Fibroblast of lung (primary cell): ENCODE results near the gene KLF15.

Source experiments
- EZH2 ChIP-seq: IDR thresholded peaks from 2 replicates; pipeline ENCODE4 v1.5.1; 2012; ENCODE audit warnings: low read length, control low read depth, mild to moderate bottlenecking; ENCODE audit errors: missing control alignments
- TF ChIP-seq, protein P1 (sequence below), 2 donors: IDR thresholded peaks in 1 of 2; conservative IDR thresholded peaks in 1 of 2; 1 replicate in 1 of 2; 2 replicates in 1 of 2; pipeline ENCODE4 v1.5.1; 2011 to 2012; ENCODE audit warnings: low read length in 2 of 2, control low read depth in 1 of 2, inconsistent platforms in 1 of 2, low read depth in 1 of 2, mild to moderate bottlenecking in 1 of 2

DNA sequence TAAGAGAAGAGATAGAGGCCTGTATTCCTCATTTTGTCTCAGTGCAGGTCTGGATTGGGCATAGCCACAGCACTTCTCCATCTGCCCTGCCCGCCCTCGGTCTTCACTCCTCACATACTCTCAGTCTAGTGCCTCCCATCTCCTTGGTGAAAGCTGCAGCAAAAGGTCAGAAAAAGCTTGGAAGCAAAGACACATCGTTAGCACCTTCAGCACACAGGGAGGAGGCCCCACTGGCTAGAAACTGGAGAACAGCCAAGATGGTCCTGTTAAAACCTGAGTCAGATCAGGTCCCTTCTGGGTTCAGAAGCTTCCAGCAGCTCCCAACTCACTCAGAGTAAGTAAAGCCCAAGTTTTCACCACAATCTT is 1.6 kb upstream of the KLF15 start:
- TF ChIP-seq, protein P1, sequence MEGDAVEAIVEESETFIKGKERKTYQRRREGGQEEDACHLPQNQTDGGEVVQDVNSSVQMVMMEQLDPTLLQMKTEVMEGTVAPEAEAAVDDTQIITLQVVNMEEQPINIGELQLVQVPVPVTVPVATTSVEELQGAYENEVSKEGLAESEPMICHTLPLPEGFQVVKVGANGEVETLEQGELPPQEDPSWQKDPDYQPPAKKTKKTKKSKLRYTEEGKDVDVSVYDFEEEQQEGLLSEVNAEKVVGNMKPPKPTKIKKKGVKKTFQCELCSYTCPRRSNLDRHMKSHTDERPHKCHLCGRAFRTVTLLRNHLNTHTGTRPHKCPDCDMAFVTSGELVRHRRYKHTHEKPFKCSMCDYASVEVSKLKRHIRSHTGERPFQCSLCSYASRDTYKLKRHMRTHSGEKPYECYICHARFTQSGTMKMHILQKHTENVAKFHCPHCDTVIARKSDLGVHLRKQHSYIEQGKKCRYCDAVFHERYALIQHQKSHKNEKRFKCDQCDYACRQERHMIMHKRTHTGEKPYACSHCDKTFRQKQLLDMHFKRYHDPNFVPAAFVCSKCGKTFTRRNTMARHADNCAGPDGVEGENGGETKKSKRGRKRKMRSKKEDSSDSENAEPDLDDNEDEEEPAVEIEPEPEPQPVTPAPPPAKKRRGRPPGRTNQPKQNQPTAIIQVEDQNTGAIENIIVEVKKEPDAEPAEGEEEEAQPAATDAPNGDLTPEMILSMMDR (conservative IDR thresholded peaks at IDR 0.05 in 1 of 2, IDR thresholded peaks at IDR 0.05 in 1 of 2; ENCODE audit: low read depth in 1 of 2, low read length in 2 of 2) = no peak
- TF ChIP-seq EZH2 = no peak
